Fibroblast of mammary gland (primary cell): ENCODE measurements around the gene LRRC58.
A peak's percentile ranks its signal among the peaks of the same experiment; 100 is the strongest.

Source experiments
- DNase-seq: peaks from one replicate; pipeline ENCODE4 v3.0.0-alpha.2; 2010; ENCODE audit warnings: low read depth
- H3K4me3 ChIP-seq: 2 replicates; pipeline ENCODE4 v1.5.1; 2011; ENCODE audit warnings: low read depth, mild to moderate bottlenecking, low read length, moderate library complexity; ENCODE audit not compliant: control insufficient read depth
- TF ChIP-seq, protein P1 (sequence below): conservative IDR thresholded peaks from 2 replicates; pipeline ENCODE4 v1.5.1; 2011; ENCODE audit warnings: low read depth, low read length, inconsistent platforms; ENCODE audit not compliant: control insufficient read depth, insufficient read depth

Gene LRRC58

DNA sequence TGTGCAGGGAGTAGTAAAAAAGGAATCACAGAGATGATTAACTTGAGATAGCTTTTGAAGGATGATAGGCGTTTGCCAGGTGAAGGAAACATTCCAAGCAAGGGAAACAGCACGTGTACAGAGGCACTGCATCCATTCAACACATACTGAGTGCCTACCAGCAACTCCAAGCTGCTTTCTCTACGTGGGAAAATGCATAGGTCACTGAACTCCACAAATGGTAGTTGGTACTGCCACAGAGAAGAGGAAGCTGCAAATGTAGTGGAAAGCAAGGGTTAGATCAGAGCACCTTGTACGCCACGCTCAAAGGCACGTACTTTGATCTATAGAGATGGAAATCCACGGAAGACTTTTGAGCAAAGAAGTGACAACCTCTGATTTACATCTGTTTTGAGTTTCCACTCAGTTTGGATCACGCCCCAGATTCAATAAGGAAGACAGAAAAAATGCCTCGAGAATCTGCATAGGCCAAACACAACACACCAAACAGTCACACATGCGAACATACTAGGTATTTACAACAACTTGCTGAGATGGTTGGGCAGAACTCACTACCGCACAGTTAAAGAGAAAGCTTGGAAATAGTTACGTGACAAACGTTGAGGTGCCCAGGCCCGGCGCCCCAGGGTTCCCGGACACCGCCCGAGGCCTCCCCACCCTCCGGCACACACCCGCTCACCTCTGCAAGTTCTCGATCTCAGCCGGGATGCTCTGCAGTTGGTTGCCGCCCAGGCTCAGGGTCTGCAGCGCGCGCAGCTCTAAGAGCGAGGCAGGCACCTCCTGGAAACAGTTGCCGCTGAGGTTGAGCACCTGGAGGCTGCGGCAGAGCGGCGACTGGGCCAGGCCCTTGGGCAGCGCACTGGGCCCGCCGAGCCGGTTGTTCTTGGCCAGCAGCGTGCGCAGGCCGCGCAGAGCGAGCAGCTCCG, 826 bp downstream of the LRRC58 start:
- peak overlapping the region; percentile 90 for H3K4me3 ChIP-seq
- TF ChIP-seq, protein P1, sequence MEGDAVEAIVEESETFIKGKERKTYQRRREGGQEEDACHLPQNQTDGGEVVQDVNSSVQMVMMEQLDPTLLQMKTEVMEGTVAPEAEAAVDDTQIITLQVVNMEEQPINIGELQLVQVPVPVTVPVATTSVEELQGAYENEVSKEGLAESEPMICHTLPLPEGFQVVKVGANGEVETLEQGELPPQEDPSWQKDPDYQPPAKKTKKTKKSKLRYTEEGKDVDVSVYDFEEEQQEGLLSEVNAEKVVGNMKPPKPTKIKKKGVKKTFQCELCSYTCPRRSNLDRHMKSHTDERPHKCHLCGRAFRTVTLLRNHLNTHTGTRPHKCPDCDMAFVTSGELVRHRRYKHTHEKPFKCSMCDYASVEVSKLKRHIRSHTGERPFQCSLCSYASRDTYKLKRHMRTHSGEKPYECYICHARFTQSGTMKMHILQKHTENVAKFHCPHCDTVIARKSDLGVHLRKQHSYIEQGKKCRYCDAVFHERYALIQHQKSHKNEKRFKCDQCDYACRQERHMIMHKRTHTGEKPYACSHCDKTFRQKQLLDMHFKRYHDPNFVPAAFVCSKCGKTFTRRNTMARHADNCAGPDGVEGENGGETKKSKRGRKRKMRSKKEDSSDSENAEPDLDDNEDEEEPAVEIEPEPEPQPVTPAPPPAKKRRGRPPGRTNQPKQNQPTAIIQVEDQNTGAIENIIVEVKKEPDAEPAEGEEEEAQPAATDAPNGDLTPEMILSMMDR, result no peak
- peak; percentile 21 for DNase-seq

DNA sequence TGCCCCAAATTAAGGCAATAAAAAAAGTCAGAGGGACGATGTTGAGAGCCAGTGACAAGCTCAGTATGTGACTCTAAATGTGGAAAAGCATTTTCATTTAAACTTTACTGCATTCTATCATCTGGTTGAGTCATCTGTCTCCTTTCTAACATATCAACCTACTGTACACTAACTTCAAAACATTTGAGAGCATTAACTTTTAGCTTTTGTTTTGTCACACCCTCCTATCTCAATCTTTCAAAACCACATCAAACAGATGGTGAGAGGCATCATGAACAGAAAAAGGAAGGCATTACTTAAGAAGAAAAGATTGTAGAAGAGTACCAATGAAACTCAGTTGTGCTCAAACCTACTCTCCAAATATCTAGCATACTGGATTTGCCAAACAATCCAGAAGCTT, 4.8 kb downstream of the LRRC58 start:
- H3K4me3 ChIP-seq, result no peak overlapping the region
- peak; percentile 18 for DNase-seq
- TF ChIP-seq, protein P1, result no peak

DNA sequence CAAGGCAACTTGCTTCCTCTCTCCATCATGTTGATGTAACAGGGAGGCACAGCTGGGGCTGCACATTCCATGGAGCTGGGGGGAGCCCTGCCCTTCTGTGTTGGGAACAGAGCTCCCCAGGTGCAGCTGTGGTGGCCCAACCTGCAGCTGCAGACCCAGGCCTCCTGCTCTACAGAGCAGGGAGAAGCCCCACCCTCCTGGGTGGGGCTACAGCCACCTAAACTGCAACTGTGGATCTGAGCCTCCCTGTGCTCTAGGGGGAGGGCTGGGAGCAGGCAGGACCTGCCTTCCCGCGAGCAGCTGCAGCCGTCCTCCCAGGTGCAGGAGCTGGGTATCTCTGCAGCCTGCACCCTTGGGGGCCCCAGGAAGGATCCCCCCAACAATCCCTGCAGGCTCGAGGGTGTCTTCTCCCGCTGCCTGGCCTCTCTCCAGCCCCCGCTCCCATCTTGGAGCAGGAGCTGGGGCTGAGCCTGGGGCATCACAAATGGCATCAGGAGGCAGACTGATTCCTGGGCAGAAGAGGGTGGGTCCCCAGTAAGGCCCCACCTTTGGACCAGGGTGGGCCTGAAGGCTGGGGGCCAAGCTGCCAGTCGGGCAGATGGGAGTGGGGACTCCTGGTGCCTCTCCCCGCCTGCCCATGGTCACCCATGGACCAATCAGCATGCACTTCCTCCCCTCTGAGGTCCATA, 7.4 kb downstream of the LRRC58 start:
- H3K4me3 ChIP-seq, result no peak overlapping the region

DNA sequence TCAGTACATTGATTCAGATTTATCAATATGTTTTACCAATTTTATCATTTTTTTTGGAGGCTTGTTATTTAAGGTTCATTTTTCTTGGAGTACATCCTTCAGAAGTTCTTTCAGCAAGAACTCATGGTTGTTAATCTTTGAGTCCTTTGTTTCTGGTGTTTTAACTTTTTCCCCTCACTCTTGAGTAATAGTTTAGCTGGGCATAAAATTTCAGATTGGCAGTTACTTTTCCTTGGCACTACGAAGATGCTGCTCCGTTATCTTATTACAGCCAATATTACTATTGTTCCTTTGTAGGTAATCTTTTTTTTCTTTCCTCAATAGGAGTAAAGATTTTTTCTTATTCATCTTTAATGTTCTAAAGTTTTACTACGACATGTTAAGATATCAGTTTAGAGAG, 9.8 kb downstream of the LRRC58 start:
- no peak overlapping the region for H3K4me3 ChIP-seq
- TF ChIP-seq, protein P1, result no peak
- no peak for DNase-seq

More for the DNA sequence above, 7.4 kb downstream of the LRRC58 start:
- DNase-seq, result no peak
- TF ChIP-seq, protein P1, result no peak

DNA sequence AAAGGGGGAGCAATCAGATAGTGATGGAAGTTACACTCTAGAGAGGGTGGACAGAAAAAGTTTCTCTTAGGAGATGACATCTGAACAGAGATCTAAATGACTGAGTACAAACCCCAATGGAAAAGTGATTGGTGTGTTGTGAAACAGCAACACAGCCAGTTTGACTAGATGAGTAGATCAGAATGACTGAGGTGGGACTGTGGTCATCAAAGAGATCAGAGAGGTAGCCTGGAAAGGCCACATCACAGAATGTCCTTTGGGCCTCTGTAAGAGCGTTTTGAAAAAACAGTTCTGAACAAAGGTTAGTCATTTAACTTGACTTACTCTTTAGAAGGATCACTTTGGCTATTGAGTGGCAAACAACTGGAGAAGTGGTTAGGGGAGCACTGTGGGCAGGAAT, 10.6 kb downstream of the LRRC58 start:
- TF ChIP-seq, protein P1, result no peak
- H3K4me3 ChIP-seq, result no peak overlapping the region
- no peak for DNase-seq

DNA sequence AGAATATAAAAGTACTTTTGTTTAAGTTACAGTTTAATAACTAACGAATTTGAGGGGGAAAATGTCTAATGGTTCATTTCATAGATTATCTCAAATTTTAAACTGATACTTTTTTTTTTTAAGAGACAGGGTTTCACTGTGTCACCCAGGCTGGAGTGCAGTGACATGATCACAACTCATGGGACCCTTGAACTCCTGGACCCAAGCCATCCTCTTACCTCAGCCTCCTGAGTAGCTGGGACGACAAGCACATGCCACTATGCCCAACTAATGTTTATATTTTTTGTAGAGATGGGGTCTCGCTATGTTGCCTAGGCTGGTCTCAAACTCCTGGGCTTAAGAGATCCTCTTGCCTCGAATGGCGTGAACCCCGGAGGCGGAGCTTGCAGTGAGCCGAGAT, 16.5 kb downstream of the LRRC58 start:
- TF ChIP-seq, protein P1, result no peak
- no peak for DNase-seq
- H3K4me3 ChIP-seq, result no peak overlapping the region
